Measurements from ENCODE around the gene CDC42BPA. TPM values are rescaled to one million over a fixed set of nuclear protein-coding genes. Genes with fewer than 3 reads are reported as not detected.

CDC42BPA gene
- total and polyA plus RNA-seq, 2 of the 8 experiments (the other 6 are each of a cell fraction or from before 2014, with no cell fraction given) = 7.1 to 28.5 TPM

DNA sequence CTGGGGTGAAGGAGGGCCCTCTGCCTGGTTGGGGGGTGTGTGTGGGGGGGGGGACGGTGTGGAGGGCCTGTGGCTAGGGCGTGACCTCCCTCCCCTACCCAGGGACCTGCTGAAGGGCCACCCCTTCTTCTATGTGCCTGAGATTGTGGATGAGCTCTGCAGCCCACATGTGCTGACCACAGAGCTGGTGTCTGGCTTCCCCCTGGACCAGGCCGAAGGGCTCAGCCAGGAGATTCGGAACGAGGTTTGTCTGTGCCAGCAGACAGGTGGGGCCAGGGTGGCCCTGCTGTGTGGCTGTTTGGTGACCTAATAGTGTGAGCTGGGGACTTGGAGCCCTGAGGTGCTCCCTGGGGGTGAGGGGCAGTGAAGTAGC lies 334.3 kb downstream of the CDC42BPA start:
- Histone ChIP-seq H3K23me2 (ENCODE audit: low read depth, low read length) (no peaks in the 10 kb centered on the region), H3K4ac (replicated peaks; ENCODE audit: insufficient read length, low read depth, low read length) (no peak overlapping the region), H3K18ac (ENCODE audit: extremely low read depth, low read length) (no peak overlapping the region), H3K36me3 (ENCODE audit: control insufficient read depth in 2 of 4, insufficient read depth in 4 of 4, low read length in 3 of 4) (peaks cover 0 to 12% (median 7%) of the 10 kb centered on the region in 4 experiments; a peak in 6 of 8 replicates), H3K23ac (ENCODE audit: insufficient read length) (no peak overlapping the region), H4K20me1 (replicated peaks in 1 of 2; ENCODE audit: control insufficient read depth in 1 of 2, insufficient read depth in 2 of 2, low read length in 2 of 2) (peaks cover 4 to 6% of the 10 kb centered on the region in 2 experiments), H2BK20ac (ENCODE audit: low read length) (no peak overlapping the region), H2AK5ac (ENCODE audit: low read depth, low read length) (no peak overlapping the region), H3K79me1 (ENCODE audit: low read depth, low read length) (no peaks in the 10 kb centered on the region), H2BK120ac (replicated peaks; ENCODE audit: low read depth, low read length) (no peak overlapping the region), H2BK12ac (ENCODE audit: low read depth, low read length) (no peak overlapping the region), H4K8ac (ENCODE audit: extremely low read depth, insufficient read depth, low read length) (no peak overlapping the region; the same call in 1 of the 2 replicates), H2BK15ac (ENCODE audit: low read length) (no peak overlapping the region), H3K9me3 (ENCODE audit: insufficient read depth in 2 of 2, low read depth in 1 of 2, low read length in 1 of 2) (no peaks in the 10 kb centered on the region), H3K9ac (replicated peaks in 1 of 4; ENCODE audit: extremely low read depth in 1 of 4, low read depth in 3 of 4, low read length in 3 of 4) (no peak overlapping the region), H2BK5ac (ENCODE audit: low read depth, low read length) (no peak overlapping the region), H3K4me1 (replicated peaks in 1 of 4; ENCODE audit: control insufficient read depth in 3 of 4, insufficient read depth in 4 of 4, low read length in 3 of 4) (peaks cover 0 to 10% (median 3%) of the 10 kb centered on the region in 4 experiments; a peak in 4 of 7 replicates), H3K27me3 (replicated peaks in 1 of 4; ENCODE audit: control insufficient read depth in 3 of 4, extremely low read depth in 1 of 4, insufficient read depth in 3 of 4, low read length in 3 of 4) (no peaks in the 10 kb centered on the region), H4K5ac (ENCODE audit: insufficient read length, low read depth, low read length) (no peak overlapping the region), H3K27ac (ENCODE audit: low read depth, low read length) (no peak overlapping the region), H3K4me3 (ENCODE audit: extremely low read depth in 1 of 4, insufficient read depth in 2 of 4, low read depth in 3 of 4, low read length in 4 of 4) (no peak overlapping the region), H4K91ac (replicated peaks; ENCODE audit: insufficient read length, low read length) (no peak overlapping the region), H3K56ac (replicated peaks; ENCODE audit: insufficient read length, low read depth, low read length) (no peak overlapping the region), H3K4me2 (ENCODE audit: insufficient read depth in 1 of 2, low read depth in 2 of 2, low read length in 2 of 2) (no peak overlapping the region), H2AFZ (ENCODE audit: low read length) (no peak overlapping the region), H3K14ac (ENCODE audit: insufficient read length) (no peak overlapping the region), H3K79me2 (ENCODE audit: control insufficient read depth in 1 of 2, insufficient read depth in 2 of 2, low read length in 2 of 2) (no peaks in the 10 kb centered on the region)
- no peak for FAIRE-seq
- WGBS, 2 experiments (ENCODE audit: extremely low coverage in 1 of 2, insufficient coverage in 1 of 2, insufficient read length in 1 of 2, insufficient replicate concordance in 2 of 2, low coverage in 1 of 2, low lambda C conversion rate in 2 of 2, missing lambda C conversion rate in 1 of 2) = 93% methylated on average over 5 of the region's 5 CpGs; no CpG with 5 or more reads in 1 of the 2 experiments
- POLR2A ChIA-PET (ENCODE audit: partially characterized antibody) = interaction anchor here (0.7 to 2.2 kb wide), 4 partner anchors 9 to 73 kb away, joined by 3 to 8 read pairs (median 5); no protein-coding TSS in a partner anchor
- CTCF ChIA-PET (ENCODE audit: partially characterized antibody) = interaction anchor here (1.3 kb wide), 1 partner anchor 26 kb away, joined by 4 read pairs; no protein-coding TSS in a partner anchor
- DNase-seq (ENCODE audit: low read depth in 1 of 2, low spot score in 2 of 2) = no peak
- TF ChIP-seq BACH1 (IDR thresholded peaks at IDR 0.05; ENCODE audit: low read length) (no peak), POU5F1 (IDR thresholded peaks at IDR 0.05; ENCODE audit: low read depth, low read length) (no peak), SP2 (IDR thresholded peaks at IDR 0.05; ENCODE audit: low read length) (no peak), SP4 (IDR thresholded peaks at IDR 0.05; ENCODE audit: low read length) (no peak), MAFK (IDR thresholded peaks at IDR 0.05; ENCODE audit: low read depth, low read length) (no peak), ZNF274 (IDR thresholded peaks at IDR 0.05; ENCODE audit: borderline replicate concordance, extremely low read depth, low read length) (no peak)
- TF ChIP-seq, protein P1, sequence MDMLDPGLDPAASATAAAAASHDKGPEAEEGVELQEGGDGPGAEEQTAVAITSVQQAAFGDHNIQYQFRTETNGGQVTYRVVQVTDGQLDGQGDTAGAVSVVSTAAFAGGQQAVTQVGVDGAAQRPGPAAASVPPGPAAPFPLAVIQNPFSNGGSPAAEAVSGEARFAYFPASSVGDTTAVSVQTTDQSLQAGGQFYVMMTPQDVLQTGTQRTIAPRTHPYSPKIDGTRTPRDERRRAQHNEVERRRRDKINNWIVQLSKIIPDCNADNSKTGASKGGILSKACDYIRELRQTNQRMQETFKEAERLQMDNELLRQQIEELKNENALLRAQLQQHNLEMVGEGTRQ (IDR thresholded peaks at IDR 0.05; ENCODE audit: low read length) = no peak

All from H1 (cell line).